ENCODE results near the gene FN3KRP.

Gene FN3KRP

GRCh38 chr17:82690786-82691489, 25.6 kb upstream of the FN3KRP start:
- Histone ChIP-seq H3K27me3 (ENCODE audit: control insufficient read depth in 1 of 2, insufficient read depth in 2 of 2, low read length in 2 of 2) (no peaks in the 10 kb centered on the region), H3K9me3 (ENCODE audit: control insufficient read depth in 2 of 2, low read length in 2 of 2) (peaks cover 0 to 4% of the 10 kb centered on the region in 2 donors), H3K36me3 (ENCODE audit: control insufficient read depth in 2 of 2, insufficient read depth in 2 of 2, low read length in 2 of 2) (peaks cover 0 to 2% of the 10 kb centered on the region in 2 donors), H3K4me3 (ENCODE audit: low read length in 2 of 2) (no peak overlapping the region), H3K4me1 (ENCODE audit: control insufficient read depth, insufficient read depth, low read length) (peaks cover 2% of the 10 kb centered on the region), H3K27ac (ENCODE audit: low read length) (no peak overlapping the region), H3K9ac (ENCODE audit: low read length in 2 of 2) (no peak overlapping the region)

DNA sequence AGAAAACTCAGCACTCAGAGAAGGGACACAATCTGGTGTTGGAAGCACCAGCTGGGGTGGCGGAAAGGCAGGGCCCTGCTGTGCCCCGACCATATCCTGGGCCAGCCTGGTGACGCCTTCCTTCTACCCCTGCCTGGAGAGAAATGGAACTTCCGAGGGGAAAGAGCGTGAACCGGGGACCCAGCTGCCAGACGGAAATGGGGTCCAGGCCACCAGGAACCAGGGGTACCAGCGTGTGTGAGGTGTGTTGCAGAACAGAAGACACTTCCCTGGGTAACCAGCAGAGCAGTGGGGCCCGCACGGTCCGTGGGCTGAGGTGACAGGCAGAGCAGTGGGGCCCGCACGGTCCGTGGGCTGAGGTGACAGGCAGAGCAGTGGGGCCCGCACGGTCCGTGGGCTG, 24.8 kb upstream of the FN3KRP start:
- peaks cover 0 to 4% of the 10 kb centered on the region in 2 donors for H3K9me3 ChIP-seq (ENCODE audit: control insufficient read depth in 2 of 2, low read length in 2 of 2)
- no peak overlapping the region for H3K4me3 ChIP-seq (ENCODE audit: low read length in 2 of 2)
- H3K36me3 ChIP-seq (ENCODE audit: control insufficient read depth in 2 of 2, insufficient read depth in 2 of 2, low read length in 2 of 2): peaks cover 0 to 2% of the 10 kb centered on the region in 2 donors
- no peak overlapping the region for H3K9ac ChIP-seq (ENCODE audit: low read length in 2 of 2)
- H3K27ac ChIP-seq (ENCODE audit: low read length): no peak overlapping the region
- peaks cover 2% of the 10 kb centered on the region for H3K4me1 ChIP-seq (ENCODE audit: control insufficient read depth, insufficient read depth, low read length)
- no peaks in the 10 kb centered on the region for H3K27me3 ChIP-seq (ENCODE audit: control insufficient read depth in 1 of 2, insufficient read depth in 2 of 2, low read length in 2 of 2)

GRCh38 chr17:82692268-82692667, 24.2 kb upstream of the FN3KRP start:
- Histone ChIP-seq H3K27me3 (ENCODE audit: control insufficient read depth in 1 of 2, insufficient read depth in 2 of 2, low read length in 2 of 2) (no peaks in the 10 kb centered on the region), H3K9me3 (ENCODE audit: control insufficient read depth in 2 of 2, low read length in 2 of 2) (peaks cover 0 to 4% of the 10 kb centered on the region in 2 donors), H3K9ac (ENCODE audit: low read length in 2 of 2) (no peak overlapping the region), H3K4me3 (ENCODE audit: low read length in 2 of 2) (no peak overlapping the region), H3K27ac (ENCODE audit: low read length) (no peak overlapping the region), H3K36me3 (ENCODE audit: control insufficient read depth in 2 of 2, insufficient read depth in 2 of 2, low read length in 2 of 2) (peaks cover 0 to 2% of the 10 kb centered on the region in 2 donors), H3K4me1 (ENCODE audit: control insufficient read depth, insufficient read depth, low read length) (peaks cover 8% of the 10 kb centered on the region)

DNA sequence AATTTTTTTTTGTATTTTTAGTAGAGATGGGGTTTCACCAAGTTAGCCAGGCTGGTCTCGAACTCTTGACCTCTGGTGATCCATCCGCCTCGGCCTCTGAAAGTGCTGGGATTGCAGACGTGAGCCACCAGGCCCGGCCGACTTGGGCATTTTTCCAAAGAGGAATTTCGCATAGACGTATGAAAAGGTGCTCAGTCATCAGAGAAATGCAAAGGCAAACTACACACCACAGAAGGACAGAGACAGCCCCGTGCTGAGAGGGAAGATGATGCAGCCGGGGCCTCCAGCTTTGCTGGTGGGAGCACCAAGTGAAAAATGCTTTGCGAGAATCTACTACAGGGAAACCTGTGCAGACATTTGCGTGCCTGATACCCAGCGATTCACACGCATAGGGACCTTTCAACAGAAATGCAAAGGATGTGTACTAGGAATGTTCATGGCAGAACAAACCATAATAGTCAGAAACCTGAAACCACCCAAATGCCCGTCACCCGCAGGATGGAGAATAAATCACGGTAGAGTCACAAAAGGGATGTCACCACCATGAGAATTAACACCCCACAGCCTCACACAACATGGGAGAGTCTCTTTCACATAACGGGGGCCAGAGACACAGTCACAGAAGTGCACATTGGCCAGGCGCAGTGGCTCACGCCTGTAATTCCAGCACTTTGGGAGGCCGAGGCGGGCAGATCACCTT, 23.2 kb upstream of the FN3KRP start:
- Histone ChIP-seq H3K27me3 (ENCODE audit: control insufficient read depth in 1 of 2, insufficient read depth in 2 of 2, low read length in 2 of 2) (no peaks in the 10 kb centered on the region), H3K27ac (ENCODE audit: low read length) (no peak overlapping the region), H3K9ac (ENCODE audit: low read length in 2 of 2) (no peak overlapping the region), H3K36me3 (ENCODE audit: control insufficient read depth in 2 of 2, insufficient read depth in 2 of 2, low read length in 2 of 2) (peaks cover 0 to 2% of the 10 kb centered on the region in 2 donors), H3K4me1 (ENCODE audit: control insufficient read depth, insufficient read depth, low read length) (peaks cover 13% of the 10 kb centered on the region), H3K4me3 (ENCODE audit: low read length in 2 of 2) (no peak overlapping the region), H3K9me3 (ENCODE audit: control insufficient read depth in 2 of 2, low read length in 2 of 2) (peaks cover 0 to 4% of the 10 kb centered on the region in 2 donors)

DNA sequence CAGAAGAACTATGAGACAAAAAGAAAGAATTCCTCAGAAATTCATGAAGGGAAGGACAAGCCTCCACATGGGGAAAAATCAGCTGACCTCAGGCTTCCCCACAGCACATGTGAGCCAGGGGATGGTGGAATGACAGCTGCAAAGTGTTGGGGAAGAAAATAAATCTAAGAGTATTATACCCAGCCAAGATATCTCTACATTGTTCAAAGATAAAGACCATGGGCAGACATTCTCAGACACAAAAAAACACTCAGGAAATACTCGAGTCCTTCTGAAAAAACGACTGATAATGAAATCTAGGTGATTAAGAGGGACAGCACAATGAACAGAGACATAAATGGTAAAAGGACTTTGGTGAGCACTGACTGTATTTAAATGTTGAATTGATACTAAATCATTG, 21.9 kb upstream of the FN3KRP start:
- H3K36me3 ChIP-seq (ENCODE audit: control insufficient read depth in 2 of 2, insufficient read depth in 2 of 2, low read length in 2 of 2): peaks cover 0 to 2% of the 10 kb centered on the region in 2 donors
- H3K27ac ChIP-seq (ENCODE audit: low read length): no peak overlapping the region
- peaks cover 0 to 4% of the 10 kb centered on the region in 2 donors for H3K9me3 ChIP-seq (ENCODE audit: control insufficient read depth in 2 of 2, low read length in 2 of 2)
- H3K9ac ChIP-seq (ENCODE audit: low read length in 2 of 2): no peak overlapping the region
- H3K4me3 ChIP-seq (ENCODE audit: low read length in 2 of 2): no peak overlapping the region
- peaks cover 21% of the 10 kb centered on the region for H3K4me1 ChIP-seq (ENCODE audit: control insufficient read depth, insufficient read depth, low read length)
- H3K27me3 ChIP-seq (ENCODE audit: control insufficient read depth in 1 of 2, insufficient read depth in 2 of 2, low read length in 2 of 2): no peaks in the 10 kb centered on the region

DNA sequence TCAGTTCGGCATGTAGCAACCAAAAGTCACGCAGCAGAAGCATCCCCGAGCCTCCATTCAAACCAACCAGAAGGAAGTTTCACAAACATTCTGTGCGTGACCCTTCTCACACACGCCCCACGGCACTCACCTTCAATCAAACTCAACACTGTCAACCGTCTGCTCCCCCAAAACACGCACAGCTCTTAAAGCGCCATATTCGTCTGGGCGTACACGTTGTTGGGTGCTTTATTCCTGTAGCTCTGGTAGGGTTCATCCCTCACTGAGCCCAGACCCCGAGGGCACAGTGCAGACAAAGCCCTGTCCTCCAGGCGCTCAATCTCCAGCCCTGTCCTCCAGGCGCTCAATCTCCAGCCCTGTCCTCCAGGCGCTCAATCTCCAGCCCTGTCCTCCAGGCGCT, 20.2 kb upstream of the FN3KRP start:
- Histone ChIP-seq H3K4me3 (ENCODE audit: low read length in 2 of 2) (no peak overlapping the region), H3K9ac (ENCODE audit: low read length in 2 of 2) (no peak overlapping the region), H3K27ac (ENCODE audit: low read length) (no peak overlapping the region), H3K27me3 (ENCODE audit: control insufficient read depth in 1 of 2, insufficient read depth in 2 of 2, low read length in 2 of 2) (no peaks in the 10 kb centered on the region), H3K9me3 (ENCODE audit: control insufficient read depth in 2 of 2, low read length in 2 of 2) (peaks cover 0 to 4% of the 10 kb centered on the region in 2 donors), H3K4me1 (ENCODE audit: control insufficient read depth, insufficient read depth, low read length) (peaks cover 22% of the 10 kb centered on the region), H3K36me3 (ENCODE audit: control insufficient read depth in 2 of 2, insufficient read depth in 2 of 2, low read length in 2 of 2) (no peaks in the 10 kb centered on the region)

DNA sequence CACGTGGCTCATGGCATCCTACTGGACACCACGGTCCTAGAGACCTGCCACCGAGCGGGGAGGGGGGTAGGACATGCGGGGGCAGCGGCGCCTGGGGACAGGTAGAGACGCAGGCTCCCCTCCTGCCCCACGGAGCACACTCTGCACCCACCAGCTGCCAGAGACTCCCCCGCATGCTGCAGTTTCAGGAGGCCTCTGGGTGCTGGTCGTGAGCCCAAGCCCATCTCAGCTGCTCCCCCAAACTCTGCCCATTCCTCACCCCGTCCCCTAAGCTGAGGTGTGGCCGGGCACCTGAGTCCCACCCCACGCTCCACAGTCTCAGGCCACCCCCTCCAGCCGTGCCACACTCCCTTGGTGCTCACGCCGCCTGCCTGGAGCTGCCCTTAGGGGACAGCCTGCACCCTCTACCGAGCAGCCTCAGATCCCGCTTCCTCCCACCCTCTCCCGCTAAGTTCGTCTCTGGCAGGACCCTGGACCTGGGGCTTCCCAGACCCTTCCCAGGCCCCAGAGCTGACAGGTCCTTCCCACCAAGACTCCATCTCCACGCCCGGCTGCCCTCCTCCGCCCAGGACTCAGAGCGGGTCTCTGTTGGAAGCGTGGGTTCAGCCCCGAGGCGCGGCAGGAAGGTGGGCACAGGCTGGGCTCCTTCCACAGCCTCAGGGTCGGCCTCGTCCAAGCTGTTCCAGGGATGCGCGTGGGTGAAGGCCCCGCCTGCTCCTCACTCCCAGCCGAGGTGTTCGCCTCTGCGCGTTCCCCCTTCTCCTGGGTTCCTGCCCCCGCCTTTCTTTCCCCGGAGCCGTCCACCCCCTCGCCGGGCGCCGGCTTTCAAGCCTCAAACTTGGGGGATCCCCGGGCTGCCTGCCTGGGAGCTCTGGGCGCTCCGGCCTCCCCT, 19.3 kb upstream of the FN3KRP start:
- Histone ChIP-seq H3K27ac (ENCODE audit: low read length) (no peak overlapping the region), H3K27me3 (ENCODE audit: control insufficient read depth in 1 of 2, insufficient read depth in 2 of 2, low read length in 2 of 2) (no peaks in the 10 kb centered on the region), H3K4me1 (ENCODE audit: control insufficient read depth, insufficient read depth, low read length) (peaks cover 25% of the 10 kb centered on the region), H3K9me3 (ENCODE audit: control insufficient read depth in 2 of 2, low read length in 2 of 2) (peaks cover 0 to 4% of the 10 kb centered on the region in 2 donors), H3K36me3 (ENCODE audit: control insufficient read depth in 2 of 2, insufficient read depth in 2 of 2, low read length in 2 of 2) (no peaks in the 10 kb centered on the region), H3K4me3 (ENCODE audit: low read length in 2 of 2) (peak overlapping the region; percentile 49 to 74), H3K9ac (ENCODE audit: low read length in 2 of 2) (peak overlapping the region; percentile 48 to 51)

DNA sequence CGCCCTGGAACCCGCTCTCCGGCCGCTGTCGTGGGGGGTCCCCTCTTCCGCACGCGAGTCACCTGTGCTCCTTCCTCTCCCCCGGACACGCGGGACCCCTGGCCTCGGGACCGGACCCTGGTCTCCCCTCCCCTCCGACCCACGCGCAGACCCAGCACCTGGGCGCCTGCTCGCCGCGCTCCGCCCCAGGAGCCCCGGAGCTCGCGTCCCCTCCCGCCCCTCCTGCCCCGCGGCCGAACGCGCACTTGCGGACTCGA, 18.8 kb upstream of the FN3KRP start:
- Histone ChIP-seq H3K27ac (ENCODE audit: low read length) (no peak overlapping the region), H3K27me3 (ENCODE audit: control insufficient read depth in 1 of 2, insufficient read depth in 2 of 2, low read length in 2 of 2) (no peaks in the 10 kb centered on the region)

GRCh38 chr17:82698065-82698973, 18.2 kb upstream of the FN3KRP start, which contains the start of gene RAB40B:
RAB40B (minus strand) TSS chr17:82698698; CDS start chr17:82698596, 102 bp downstream.
- Histone ChIP-seq H3K36me3 (ENCODE audit: control insufficient read depth in 2 of 2, insufficient read depth in 2 of 2, low read length in 2 of 2) (no peaks in the 10 kb centered on the region), H3K9me3 (ENCODE audit: control insufficient read depth in 2 of 2, low read length in 2 of 2) (peaks cover 0 to 4% of the 10 kb centered on the region in 2 donors), H3K27me3 (ENCODE audit: control insufficient read depth in 1 of 2, insufficient read depth in 2 of 2, low read length in 2 of 2) (no peaks in the 10 kb centered on the region), H3K9ac (ENCODE audit: low read length in 2 of 2) (peak within 1 kb of the TSS; percentile 48 to 51), H3K27ac (ENCODE audit: low read length) (no peak within 1 kb of the TSS), H3K4me3 (ENCODE audit: low read length in 2 of 2) (peak within 1 kb of the TSS; percentile 54 to 86), H3K4me1 (ENCODE audit: control insufficient read depth, insufficient read depth, low read length) (peaks cover 26% of the 10 kb centered on the region)

More for the DNA sequence above, 18.8 kb upstream of the FN3KRP start:
- H3K4me1 ChIP-seq (ENCODE audit: control insufficient read depth, insufficient read depth, low read length): peaks cover 27% of the 10 kb centered on the region
- peaks cover 0 to 4% of the 10 kb centered on the region in 2 donors for H3K9me3 ChIP-seq (ENCODE audit: control insufficient read depth in 2 of 2, low read length in 2 of 2)
- H3K36me3 ChIP-seq (ENCODE audit: control insufficient read depth in 2 of 2, insufficient read depth in 2 of 2, low read length in 2 of 2): no peaks in the 10 kb centered on the region
- H3K4me3 ChIP-seq (ENCODE audit: low read length in 2 of 2): peak overlapping the region; percentile 49 to 74
- H3K9ac ChIP-seq (ENCODE audit: low read length in 2 of 2): peak overlapping the region; percentile 48 to 51

- Histone ChIP-seq H3K9me3 (ENCODE audit: control insufficient read depth in 2 of 2, low read length in 2 of 2) (peaks cover 0 to 4% of the 10 kb centered on the region in 2 donors), H3K4me1 (ENCODE audit: control insufficient read depth, insufficient read depth, low read length) (peaks cover 25% of the 10 kb centered on the region), H3K4me3 (ENCODE audit: low read length in 2 of 2) (peak overlapping the region; percentile 54 to 86), H3K27ac (ENCODE audit: low read length) (no peak overlapping the region), H3K36me3 (ENCODE audit: control insufficient read depth in 2 of 2, insufficient read depth in 2 of 2, low read length in 2 of 2) (no peaks in the 10 kb centered on the region), H3K27me3 (ENCODE audit: control insufficient read depth in 1 of 2, insufficient read depth in 2 of 2, low read length in 2 of 2) (no peaks in the 10 kb centered on the region), H3K9ac (ENCODE audit: low read length in 2 of 2) (peak overlapping the region in 1 of 2 donors; percentile 29)
Observed at GRCh38 chr17:82698974-82699442, 17.5 kb upstream of the FN3KRP start.

Measured in stomach smooth muscle (tissue), 2 donors.